Liver (tissue), 9 donors: ENCODE data around the gene ARHGEF10L. TPM values are rescaled to one million over a fixed set of nuclear protein-coding genes. Genes with fewer than 3 reads are reported as not detected.

Experiments used
- DNase-seq: peaks from one replicate; pipeline ENCODE4 v3.0.0-alpha.2; 2017; ENCODE audit warnings: low spot score
- H3K27ac ChIP-seq, 2 donors: one replicate each; pipeline ENCODE4 v1.7.0; 2013; ENCODE audit warnings: inconsistent platforms in 2 of 2, low read length in 2 of 2, control low read depth in 1 of 2, low read depth in 1 of 2, mild to moderate bottlenecking in 1 of 2
- H3K27me3 ChIP-seq, 4 donors: one replicate each; pipeline versions ENCODE4 v1.6.1 to v1.7.0; 2013; ENCODE audit warnings: low read length in 3 of 4, inconsistent platforms in 1 of 4, mild to moderate bottlenecking in 1 of 4, moderate library complexity in 1 of 4; ENCODE audit not compliant: control insufficient read depth in 4 of 4, insufficient read depth in 4 of 4
- H3K36me3 ChIP-seq, 4 donors: one replicate each; pipeline versions ENCODE4 v1.6.1 to v1.7.0; 2013; ENCODE audit warnings: low read length in 3 of 4, mild to moderate bottlenecking in 3 of 4, low read depth in 1 of 4, moderate library complexity in 1 of 4; ENCODE audit not compliant: control insufficient read depth in 4 of 4, insufficient read depth in 3 of 4
- H3K4me1 ChIP-seq, 4 donors: one replicate each; pipeline versions ENCODE4 v1.6.1 to v1.7.0; 2013; ENCODE audit warnings: low read length in 3 of 4, mild to moderate bottlenecking in 3 of 4, moderate library complexity in 1 of 4; ENCODE audit not compliant: control insufficient read depth in 4 of 4, insufficient read depth in 4 of 4
- H3K4me3 ChIP-seq, 3 donors: one replicate each; pipeline versions ENCODE4 v1.6.1 to v1.7.0; 2013; ENCODE audit warnings: low read length in 3 of 3, control low read depth in 1 of 3, low read depth in 1 of 3, mild to moderate bottlenecking in 1 of 3
- H3K9ac ChIP-seq, 2 donors: one replicate each; pipeline ENCODE4 v1.7.0; 2013; ENCODE audit warnings: low read length in 2 of 2, mild to moderate bottlenecking in 2 of 2, moderate library complexity in 2 of 2, control low read depth in 1 of 2, low read depth in 1 of 2
- H3K9me3 ChIP-seq, 4 donors: one replicate each; pipeline versions ENCODE4 v1.6.1 to v1.7.0; 2013; ENCODE audit warnings: low read length in 3 of 4; ENCODE audit not compliant: control insufficient read depth in 4 of 4
- ATF3 ChIP-seq: IDR thresholded peaks from 2 replicates; pipeline ENCODE4 v1.6.1; 2016; ENCODE audit warnings: antibody characterized with exemption
- CTCF ChIP-seq: fragments of 150-350 bp; IDR thresholded peaks from 2 replicates; pipeline ENCODE4 v1.5.1; 2017; ENCODE audit warnings: improper control_type of control experiment, low read depth, low read length; ENCODE audit not compliant: missing input control
- EGR1 ChIP-seq, 2 donors: IDR thresholded peaks; 2 replicates each; pipeline ENCODE4 v1.6.1; 2016 to 2018; ENCODE audit warnings: antibody characterized with exemption in 2 of 2, low read depth in 2 of 2
- FOXA1 ChIP-seq: IDR thresholded peaks from 2 replicates; pipeline ENCODE4 v1.6.1; 2016; ENCODE audit warnings: antibody characterized with exemption
- FOXA2 ChIP-seq: IDR thresholded peaks from 2 replicates; pipeline ENCODE4 v1.6.1; 2016; ENCODE audit warnings: antibody characterized with exemption
- GABPA ChIP-seq, 2 donors: IDR thresholded peaks in 1 of 2; conservative IDR thresholded peaks in 1 of 2; 2 replicates each; pipeline ENCODE4 v1.6.1; 2016; ENCODE audit warnings: antibody characterized with exemption in 2 of 2, mild to moderate bottlenecking in 1 of 2, moderate library complexity in 1 of 2
- HNF4A ChIP-seq, 2 donors: conservative IDR thresholded peaks; 2 replicates each; pipeline ENCODE4 v1.6.1; 2016; ENCODE audit warnings: antibody characterized with exemption in 2 of 2, mild to moderate bottlenecking in 2 of 2
- HNF4G ChIP-seq: IDR thresholded peaks from 2 replicates; pipeline ENCODE4 v1.6.1; 2016; ENCODE audit warnings: antibody characterized with exemption
- JUND ChIP-seq, 2 donors: IDR thresholded peaks; 2 replicates each; pipeline ENCODE4 v1.6.1; 2016; ENCODE audit warnings: antibody characterized with exemption in 2 of 2
- MAX ChIP-seq: IDR thresholded peaks from 2 replicates; pipeline ENCODE4 v1.6.1; 2016; ENCODE audit warnings: antibody characterized with exemption
- NR2F2 ChIP-seq: IDR thresholded peaks from 2 replicates; pipeline ENCODE4 v1.6.1; 2016; ENCODE audit warnings: antibody characterized with exemption
- RAD21 ChIP-seq, 2 donors: IDR thresholded peaks; 2 replicates each; pipeline ENCODE4 v1.6.1; 2016; ENCODE audit warnings: antibody characterized with exemption in 2 of 2, mild to moderate bottlenecking in 2 of 2
- REST ChIP-seq: IDR thresholded peaks from 2 replicates; pipeline ENCODE4 v1.6.1; 2016; ENCODE audit warnings: antibody characterized with exemption, mild to moderate bottlenecking
- RXRA ChIP-seq, 2 donors: IDR thresholded peaks; 2 replicates each; pipeline ENCODE4 v1.6.1; 2017 to 2018; ENCODE audit warnings: antibody characterized with exemption in 2 of 2, mild to moderate bottlenecking in 1 of 2
- SP1 ChIP-seq: IDR thresholded peaks from 2 replicates; pipeline ENCODE4 v1.6.1; 2018; ENCODE audit warnings: antibody characterized with exemption, mild to moderate bottlenecking
- TAF1 ChIP-seq: conservative IDR thresholded peaks from 2 replicates; pipeline ENCODE4 v1.6.1; 2016; ENCODE audit warnings: antibody characterized with exemption, mild to moderate bottlenecking
- YY1 ChIP-seq: IDR thresholded peaks from 2 replicates; pipeline ENCODE4 v1.6.1; 2016; ENCODE audit warnings: antibody characterized with exemption, mild to moderate bottlenecking
- ZBTB33 ChIP-seq: IDR thresholded peaks from 2 replicates; pipeline ENCODE4 v1.6.1; 2016; ENCODE audit warnings: antibody characterized with exemption
- WGBS: extraction: QIAGEN DNeasy Blood & Tissue Kit; methylation state at CpG from one replicate; pipeline ENCODE4 v1.1.7; 2013; 5-methylcytosine and 5-hydroxymethylcytosine counted together
- polyA plus RNA-seq, 2 donors: library from polyadenylated mRNA; stranded (reverse) in 1 of 2; unstranded in 1 of 2; fragments of 200-250 nt in 1 of 2; fragments of >200 nt in 1 of 2; fragmentation: Nextera tagmentation in 1 of 2; extraction: Ambion mirVana in 1 of 2; gene quantifications; one replicate each; pipeline versions ENCODE4 v1.2.1 to v1.2.3, GENCODE V29; 2013 to 2015
- total RNA-seq, 2 donors: library from RNA; depleted of rRNA; stranded (reverse); fragments of >200 nt; gene quantifications; one replicate each; pipeline ENCODE4 v1.2.3, GENCODE V29; 2014
- donor health status: healthy.
- donor health status: healthy.
- donor health status: healthy.
- donor health status: healthy.
- donor health status: healthy.

The ARHGEF10L gene
- total and polyA plus RNA-seq, 4 donors: 26.3 to 169 (median 57.5) TPM

- H3K4me3 ChIP-seq: no peak overlapping the region
- DNase-seq: no peak
- peak overlapping the region; percentile 90 for H3K27ac ChIP-seq
- H3K27me3 ChIP-seq: no peaks in the 10 kb centered on the region
- TF ChIP-seq NR2F2 (no peak), ATF3 (no peak), FOXA1 (no peak), HNF4A (conservative IDR thresholded peaks at IDR 0.05) (no peak), FOXA2 (no peak), JUND (IDR thresholded peaks at IDR 0.05) (no peak), HNF4G (no peak), TAF1 (no peak), ZBTB33 (no peak), RAD21 (IDR thresholded peaks at IDR 0.05) (no peak), SP1 (no peak), EGR1 (IDR thresholded peaks at IDR 0.05; ENCODE audit: low read depth in 2 of 2) (no peak), CTCF (no peak), RXRA (IDR thresholded peaks at IDR 0.05) (no peak), YY1 (no peak), REST (no peak), GABPA (IDR thresholded peaks at IDR 0.05 in 1 of 2, conservative IDR thresholded peaks at IDR 0.05 in 1 of 2) (no peak), MAX (no peak)
- no peaks in the 10 kb centered on the region for H3K36me3 ChIP-seq
- no peak overlapping the region for H3K9ac ChIP-seq
- peaks cover 13 to 41% (median 33%) of the 10 kb centered on the region in 4 donors for H3K4me1 ChIP-seq
- no peaks in the 10 kb centered on the region for H3K9me3 ChIP-seq
- WGBS: 93% methylated on average over 3 of the region's 3 CpGs
These were observed 30.7 kb downstream of the ARHGEF10L start for GRCh38 chr1:17570228-17570627.
